HCT116 (cell line): ENCODE measurements around the gene ACR. TPM values are rescaled to one million over a fixed set of nuclear protein-coding genes. Genes with fewer than 3 reads are reported as not detected.

Experiments used
- ATAC-seq: fragments of 200-7000 bp; cut with Tn5 transposase; 2 replicates; pipeline ENCODE4 v1.9.1; 2020; ENCODE audit warnings: mild to moderate bottlenecking, moderate library complexity
- Bru-seq: library from RNA; stranded (reverse); fragments of 400-500 nt; gene quantifications from one replicate; lab custom pipeline; 2021; lab: Mats Ljungman, UMichigan
- BruChase-seq, 2 experiments: library from RNA; stranded (reverse); fragments of 400-500 nt; gene quantifications; one replicate each; lab custom pipeline; 2021; lab: Mats Ljungman, UMichigan
- BruUV-seq: library from RNA; stranded (reverse); fragments of 400-500 nt; replicated peaks from 2 replicates; lab custom pipeline; 2021; lab: Mats Ljungman, UMichigan
- CTCF ChIA-PET: fragments of 300-600 bp; sonication (Branson Sonifier 250); formaldehyde crosslinking; loops from one replicate; lab custom pipeline; 2021; ENCODE audit warnings: antibody characterized with exemption; lab: Charles Lee
- POLR2A ChIA-PET: fragments of 300-600, 350-600 bp; sonication (Branson Sonifier 250); formaldehyde crosslinking; loops from one replicate; lab custom pipeline; 2021; ENCODE audit warnings: antibody characterized with exemption; lab: Charles Lee
- RAD21 ChIA-PET, 2 experiments: fragments of 300-600 bp; sonication (Branson Sonifier 250); formaldehyde crosslinking; loops; one replicate each; lab custom pipeline; 2023; ENCODE audit warnings: low total read pairs in 2 of 2; ENCODE audit not compliant: uncharacterized antibody in 2 of 2, unreplicated experiment in 2 of 2, low non-redundant PET in 1 of 2; lab: Charles Lee
- DNase-seq: peaks from one replicate; pipeline ENCODE4 v3.0.0-alpha.2; 2010; ENCODE audit warnings: low read depth, low spot score
- H2AFZ ChIP-seq: fragments of 200-600 bp; shearing (Covaris generic), sonication (generic); 2 replicates; pipeline ENCODE4 v1.6.1; 2017; ENCODE audit warnings: low read depth, mixed run types, mixed read lengths, antibody characterized with exemption, low read length; ENCODE audit not compliant: poor library complexity, severe bottlenecking
- H3K27ac ChIP-seq: 2 replicates; pipeline ENCODE4 v1.5.1; 2012; ENCODE audit warnings: low read depth, low read length
- H3K27me3 ChIP-seq: fragments of 200-600 bp; sonication (generic); 2 replicates; pipeline ENCODE4 v1.6.1; 2016; ENCODE audit warnings: mixed run types, low read length, mixed read lengths; ENCODE audit not compliant: insufficient read depth
- H3K36me3 ChIP-seq, 2 experiments: fragments of 200-500 bp in 1 of 2; fragments of 200-600 bp in 1 of 2; sonication (Bioruptor generic) in 1 of 2; sonication (generic) in 1 of 2; 2 replicates each; pipeline versions ENCODE4 v1.5.1 to v1.6.1; 2014 to 2016; ENCODE audit warnings: low read length in 2 of 2, inconsistent platforms in 1 of 2, mixed read lengths in 1 of 2, mixed run types in 1 of 2; ENCODE audit not compliant: insufficient read depth in 2 of 2, control insufficient read depth in 1 of 2
- H3K4me1 ChIP-seq, 2 experiments: fragments of 200-600 bp in 1 of 2; sonication (generic) in 1 of 2; 2 replicates each; pipeline versions ENCODE4 v1.5.1 to v1.6.1; 2012 to 2017; ENCODE audit warnings: low read length in 2 of 2, inconsistent platforms in 1 of 2, mild to moderate bottlenecking in 1 of 2, mixed read lengths in 1 of 2, mixed run types in 1 of 2, moderate library complexity in 1 of 2; ENCODE audit not compliant: insufficient read depth in 2 of 2, control insufficient read depth in 1 of 2
- H3K4me2 ChIP-seq: fragments of 200-600 bp; sonication (generic); 2 replicates; pipeline ENCODE4 v1.6.1; 2017; ENCODE audit warnings: mixed run types, low read length, mixed read lengths
- H3K4me3 ChIP-seq, 2 experiments: fragments of 200-600 bp in 1 of 2; sonication (generic) in 1 of 2; replicated peaks in 1 of 2; 2 replicates each; pipeline ENCODE4 v1.5.1; 2011 to 2016; ENCODE audit warnings: low read length in 2 of 2, control low read depth in 1 of 2, low read depth in 1 of 2, mild to moderate bottlenecking in 1 of 2, mixed read lengths in 1 of 2, mixed run types in 1 of 2
- H3K79me2 ChIP-seq: fragments of 200-600 bp; sonication (generic); 2 replicates; pipeline ENCODE4 v1.6.1; 2017; ENCODE audit warnings: mild to moderate bottlenecking, mixed run types, low read length, moderate library complexity, mixed read lengths; ENCODE audit not compliant: insufficient read depth
- H3K9ac ChIP-seq: fragments of 200-600 bp; sonication (generic); 2 replicates; pipeline ENCODE4 v1.6.1; 2016; ENCODE audit warnings: low read length, mixed read lengths
- H3K9me2 ChIP-seq: fragments of 200-600 bp; sonication (generic), shearing (Covaris generic); 2 replicates; pipeline ENCODE4 v1.6.1; 2017; ENCODE audit warnings: mixed run types, mild to moderate bottlenecking, moderate library complexity; ENCODE audit not compliant: insufficient read depth
- H3K9me3 ChIP-seq, 2 experiments: fragments of 200-500 bp in 1 of 2; fragments of 200-600 bp in 1 of 2; sonication (Bioruptor generic) in 1 of 2; sonication (generic) in 1 of 2; 2 replicates each; pipeline ENCODE4 v1.6.1; 2014 to 2017; ENCODE audit warnings: low read length in 2 of 2, mixed read lengths in 2 of 2, inconsistent platforms in 1 of 2, low read depth in 1 of 2, mild to moderate bottlenecking in 1 of 2, mixed run types in 1 of 2, moderate library complexity in 1 of 2; ENCODE audit not compliant: control insufficient read depth in 1 of 2, insufficient read depth in 1 of 2
- H4K20me1 ChIP-seq: fragments of 200-600 bp; sonication (generic), shearing (Covaris generic); 2 replicates; pipeline ENCODE4 v1.6.1; 2017; ENCODE audit warnings: mixed run types, mild to moderate bottlenecking, moderate library complexity; ENCODE audit not compliant: insufficient read depth
- CTCF ChIP-seq, 3 experiments: fragments of 200-600 bp in 1 of 3; sonication (generic) in 1 of 3; IDR thresholded peaks in 2 of 3; conservative IDR thresholded peaks in 1 of 3; 2 replicates each; pipeline ENCODE4 v1.5.1; 2012 to 2017; ENCODE audit warnings: low read depth in 2 of 3, low read length in 2 of 3, antibody characterized with exemption in 1 of 3, borderline replicate concordance in 1 of 3, control low read depth in 1 of 3, mild to moderate bottlenecking in 1 of 3, mixed read lengths in 1 of 3, mixed run types in 1 of 3, moderate library complexity in 1 of 3; ENCODE audit not compliant: insufficient read depth in 1 of 3
- ELF1 ChIP-seq: IDR thresholded peaks from 2 replicates; pipeline ENCODE4 v1.6.1; 2012; ENCODE audit warnings: low read depth, borderline replicate concordance
- EZH2phosphoT487 ChIP-seq: fragments of 200-600 bp; IDR thresholded peaks from 2 replicates; pipeline ENCODE4 v1.6.1; 2018; ENCODE audit warnings: antibody characterized with exemption, borderline replicate concordance
- POLR2A ChIP-seq: IDR thresholded peaks from 2 replicates; pipeline ENCODE4 v1.7.0; 2011; ENCODE audit warnings: borderline replicate concordance; ENCODE audit not compliant: insufficient read depth, insufficient read length; ENCODE audit errors: extremely low read depth
- POLR2AphosphoS5 ChIP-seq: IDR thresholded peaks from 2 replicates; pipeline ENCODE4 v1.6.1; 2011; ENCODE audit warnings: mild to moderate bottlenecking, low read depth, low read length, moderate library complexity
- SP1 ChIP-seq: IDR thresholded peaks from 2 replicates; pipeline ENCODE4 v1.6.1; 2012; ENCODE audit warnings: low read depth
- YY1 ChIP-seq: IDR thresholded peaks from 2 replicates; pipeline ENCODE4 v1.6.1; 2011; ENCODE audit warnings: low read length, low read depth, moderate library complexity, mild to moderate bottlenecking; ENCODE audit not compliant: insufficient replicate concordance; ENCODE audit errors: extremely low read depth
- intact Hi-C: fragments of 100-400 bp; cut with micrococcal nuclease; formaldehyde crosslinking; loops from 2 replicates; pipeline ENCODE4 v1.10.0; 2022
- long read RNA-seq: library from polyadenylated mRNA; unstranded; transcript quantifications from one replicate; pipeline ENCODE4 v2.0.0, GENCODE V29; 2021; ENCODE audit not compliant: unreplicated experiment
- polyA plus RNA-seq: library from polyadenylated mRNA; unstranded; fragments of >200 nt; gene quantifications from 2 replicates; pipeline ENCODE4 v1.2.1, GENCODE V29; 2012; ENCODE audit warnings: missing spikeins
- total RNA-seq: library from RNA; stranded (reverse); gene quantifications from one replicate; pipeline ENCODE4 v1.2.1, GENCODE V29; 2021; ENCODE audit not compliant: unreplicated experiment

Gene ACR
- 1.5 TPM for total RNA-seq
- 1.1 and 1.2 TPM in 2 replicates for polyA plus RNA-seq
- percentile 32 among the genes with signal in this experiment for Bru-seq, nascent RNA
- percentile 32 among the genes with signal in this experiment for BruChase-seq, experiment 1, labeled RNA remaining after a 6-hour chase
- percentile 29 among the genes with signal in this experiment for BruChase-seq, experiment 2, labeled RNA remaining after a 2-hour chase
- long read RNA-seq, result 0 reads

- Histone ChIP-seq H3K4me3 (no peak within 1 kb of the TSS), H3K9ac (no peak within 1 kb of the TSS), H4K20me1 (no peaks in the 10 kb centered on the region), H3K27ac (no peak within 1 kb of the TSS), H3K27me3 (no peaks in the 10 kb centered on the region), H3K4me1 (no peaks in the 10 kb centered on the region), H3K9me2 (no peaks in the 10 kb centered on the region), H3K4me2 (no peak within 1 kb of the TSS), H3K36me3 (no peaks in the 10 kb centered on the region), H3K79me2 (no peaks in the 10 kb centered on the region), H2AFZ (no peak within 1 kb of the TSS), H3K9me3 (no peaks in the 10 kb centered on the region)
- ChIA-PET CTCF (no interaction called here), RAD21 (no interaction called here), POLR2A (no interaction called here)
- no TSS peak for BruUV-seq
- no peak for TF ChIP-seq EZH2phosphoT487
- TF ChIP-seq YY1, result no peak
- no peak for TF ChIP-seq POLR2A
- no peak for TF ChIP-seq ELF1
- no peak for TF ChIP-seq CTCF (IDR thresholded peaks at IDR 0.05 in 2 of 3, conservative IDR thresholded peaks at IDR 0.05 in 1 of 3; ENCODE audit: borderline replicate concordance in 1 of 3, insufficient read depth in 1 of 3, low read depth in 2 of 3, low read length in 2 of 3)
- no peak for TF ChIP-seq POLR2AphosphoS5
- TF ChIP-seq SP1, result no peak
- no peak for ATAC-seq
- intact Hi-C loops, result no loop called here
- no peak for DNase-seq
These were observed at the start of gene ACR for GRCh38 chr22:50737728-50738648. Gene ACR (plus strand): TSS chr22:50738204. CDS start chr22:50738236, 32 bp downstream.
